ENCODE measurements around the gene ABCC11.
A peak's percentile ranks its signal among the peaks of the same experiment; 100 is the strongest.

The ABCC11 gene

GRCh38 chr16:48291303-48291702, 44.0 kb upstream of the ABCC11 start:
- TF ChIP-seq CTCF (IDR thresholded peaks at IDR 0.05): no peak

GRCh38 chr16:48287239-48287638, 39.9 kb upstream of the ABCC11 start:
- no peak for TF ChIP-seq CTCF (IDR thresholded peaks at IDR 0.05)
- no peaks in the 10 kb centered on the region for H3K27me3 ChIP-seq
- intact Hi-C loops (cut with DNase I; ENCODE audit: low total_unique reads): no loop called here
- peaks cover 28 to 62% (median 52%) of the 10 kb centered on the region in 3 donors for H3K36me3 ChIP-seq
- DNase-seq: no peak
- H3K4me3 ChIP-seq: no peak overlapping the region
- H3K4me1 ChIP-seq: peaks cover 0 to 11% (median 3%) of the 10 kb centered on the region in 4 donors
- no peak overlapping the region for H3K27ac ChIP-seq
- peaks cover 0 to 8% (median 7%) of the 10 kb centered on the region in 3 donors for H3K9me3 ChIP-seq

More at GRCh38 chr16:48291303-48291702, 44.0 kb upstream of the ABCC11 start:
- no peaks in the 10 kb centered on the region for H3K4me1 ChIP-seq
- peaks cover 26 to 59% (median 48%) of the 10 kb centered on the region in 3 donors for H3K36me3 ChIP-seq
- intact Hi-C loops (cut with DNase I; ENCODE audit: low total_unique reads): no loop called here
- H3K4me3 ChIP-seq: no peak overlapping the region
- H3K27ac ChIP-seq: no peak overlapping the region
- H3K27me3 ChIP-seq: no peaks in the 10 kb centered on the region
- no peak for DNase-seq
- peaks cover 0 to 8% (median 7%) of the 10 kb centered on the region in 3 donors for H3K9me3 ChIP-seq

- Histone ChIP-seq H3K9me3 (peaks cover 0 to 8% (median 7%) of the 10 kb centered on the region in 3 donors), H3K4me3 (no peak overlapping the region), H3K27me3 (no peaks in the 10 kb centered on the region), H3K4me1 (peaks cover 0 to 15% (median 5%) of the 10 kb centered on the region in 4 donors), H3K27ac (no peak overlapping the region), H3K36me3 (peaks cover 19 to 52% (median 40%) of the 10 kb centered on the region in 3 donors)
- no peak for TF ChIP-seq CTCF (IDR thresholded peaks at IDR 0.05)
- intact Hi-C loops (cut with DNase I; ENCODE audit: low total_unique reads): no loop called here
- no peak for DNase-seq
These were observed 37.6 kb upstream of the ABCC11 start for GRCh38 chr16:48284772-48285409.

- Histone ChIP-seq H3K4me1 (peaks cover 0 to 24% (median 10%) of the 10 kb centered on the region in 4 donors), H3K9me3 (peaks cover 0 to 8% (median 7%) of the 10 kb centered on the region in 3 donors), H3K4me3 (no peak overlapping the region), H3K27me3 (no peaks in the 10 kb centered on the region), H3K36me3 (peaks cover 19 to 32% (median 28%) of the 10 kb centered on the region in 3 donors), H3K27ac (peak overlapping the region in 1 of 2 donors; percentile 27)
- no peak for TF ChIP-seq CTCF (IDR thresholded peaks at IDR 0.05)
- DNase-seq: no peak
- intact Hi-C loops (cut with DNase I; ENCODE audit: low total_unique reads): no loop called here
These were observed 35.4 kb upstream of the ABCC11 start for GRCh38 chr16:48282636-48283263.

GRCh38 chr16:48280546-48280945, 33.2 kb upstream of the ABCC11 start:
- H3K9me3 ChIP-seq: no peaks in the 10 kb centered on the region
- intact Hi-C loops (cut with DNase I; ENCODE audit: low total_unique reads): no loop called here
- H3K4me3 ChIP-seq: no peak overlapping the region
- no peak for DNase-seq
- peaks cover 0 to 24% (median 13%) of the 10 kb centered on the region in 4 donors for H3K4me1 ChIP-seq
- no peaks in the 10 kb centered on the region for H3K27me3 ChIP-seq
- no peak for TF ChIP-seq CTCF (IDR thresholded peaks at IDR 0.05)
- peaks cover 0 to 15% (median 10%) of the 10 kb centered on the region in 3 donors for H3K36me3 ChIP-seq
- no peak overlapping the region for H3K27ac ChIP-seq

Measured in tibial artery (tissue), 4 donors.